Vagina (tissue), 2 donors: ENCODE results near the gene AKR1A1.
"Not testable (repeated sequence)": the region's sequence is repeated elsewhere in the genome, so short reads cannot be mapped to it uniquely, and the experiment has no call there.

Source experiments
- POLR2AphosphoS5 ChIP-seq, 2 donors: sonication (generic); formaldehyde crosslinking; IDR thresholded peaks; one replicate each; pipeline ENCODE4 v1.9.0; 2017; ENCODE audit warnings: antibody characterized with exemption in 2 of 2, mild to moderate bottlenecking in 2 of 2, low read depth in 1 of 2; ENCODE audit not compliant: insufficient read depth in 1 of 2
- TF ChIP-seq, protein P1 (sequence below), 3 experiments: fragments of 450-650 bp in 2 of 3; fragments of 200-600 bp in 1 of 3; sonication (generic) in 1 of 3; IDR thresholded peaks; one replicate each; pipeline ENCODE4 v1.5.1; 2017 to 2019; ENCODE audit warnings: antibody characterized with exemption in 3 of 3, mild to moderate bottlenecking in 2 of 3, moderate library complexity in 2 of 3

GRCh38 chr1:45519774-45520173, 30.9 kb upstream of the AKR1A1 start:
- TF ChIP-seq, protein P1, sequence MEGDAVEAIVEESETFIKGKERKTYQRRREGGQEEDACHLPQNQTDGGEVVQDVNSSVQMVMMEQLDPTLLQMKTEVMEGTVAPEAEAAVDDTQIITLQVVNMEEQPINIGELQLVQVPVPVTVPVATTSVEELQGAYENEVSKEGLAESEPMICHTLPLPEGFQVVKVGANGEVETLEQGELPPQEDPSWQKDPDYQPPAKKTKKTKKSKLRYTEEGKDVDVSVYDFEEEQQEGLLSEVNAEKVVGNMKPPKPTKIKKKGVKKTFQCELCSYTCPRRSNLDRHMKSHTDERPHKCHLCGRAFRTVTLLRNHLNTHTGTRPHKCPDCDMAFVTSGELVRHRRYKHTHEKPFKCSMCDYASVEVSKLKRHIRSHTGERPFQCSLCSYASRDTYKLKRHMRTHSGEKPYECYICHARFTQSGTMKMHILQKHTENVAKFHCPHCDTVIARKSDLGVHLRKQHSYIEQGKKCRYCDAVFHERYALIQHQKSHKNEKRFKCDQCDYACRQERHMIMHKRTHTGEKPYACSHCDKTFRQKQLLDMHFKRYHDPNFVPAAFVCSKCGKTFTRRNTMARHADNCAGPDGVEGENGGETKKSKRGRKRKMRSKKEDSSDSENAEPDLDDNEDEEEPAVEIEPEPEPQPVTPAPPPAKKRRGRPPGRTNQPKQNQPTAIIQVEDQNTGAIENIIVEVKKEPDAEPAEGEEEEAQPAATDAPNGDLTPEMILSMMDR (IDR thresholded peaks at IDR 0.05): not testable (repeated sequence)
- TF ChIP-seq POLR2AphosphoS5 (IDR thresholded peaks at IDR 0.05; ENCODE audit: insufficient read depth in 1 of 2, low read depth in 1 of 2): not testable (repeated sequence)
